K562 (cell line): ENCODE data around the gene BCORL1. TPM values are rescaled to one million over a fixed set of nuclear protein-coding genes. Genes with fewer than 3 reads are reported as not detected.
A peak's percentile ranks its signal among the peaks of the same experiment; 100 is the strongest.

Experiments
- CBX1 ChIP-seq: sonication (generic); IDR thresholded peaks from 2 replicates; pipeline ENCODE4 v1.6.1; 2016; ENCODE audit warnings: antibody characterized with exemption, low read depth, mild to moderate bottlenecking
- CEBPG ChIP-seq, 3 experiments: fragments of 200-800 bp in 1 of 3; sonication (Bioruptor generic) in 1 of 3; sonication (generic) in 1 of 3; formaldehyde crosslinking in 1 of 3; IDR thresholded peaks in 2 of 3; conservative IDR thresholded peaks in 1 of 3; 2 replicates each; pipeline versions ENCODE4 v1.6.1 to v1.8.0; 2016 to 2022; ENCODE audit warnings: missing compliant biosample characterization in 2 of 3, missing genetic modification characterization in 2 of 3, mild to moderate bottlenecking in 1 of 3, missing genetic modification reagents in 1 of 3
- COPS2 ChIP-seq: fragments of 450-650 bp; conservative IDR thresholded peaks from 2 replicates; pipeline ENCODE4 v1.6.1; 2016; ENCODE audit warnings: mild to moderate bottlenecking, moderate library complexity
- DPF2 ChIP-seq: fragments of 450-650 bp; IDR thresholded peaks from 2 replicates; pipeline ENCODE4 v1.6.1; 2016
- HMG20B ChIP-seq: fragments of 250-450 bp; sonication (Bioruptor Pico); IDR thresholded peaks from 2 replicates; pipeline ENCODE4 v1.5.0; 2021; ENCODE audit warnings: mild to moderate bottlenecking
- PCBP1 ChIP-seq: fragments of 200-400 bp; formaldehyde crosslinking; IDR thresholded peaks from 2 replicates; pipeline ENCODE4 v1.6.1; 2018; ENCODE audit warnings: mild to moderate bottlenecking, low read depth, low read length; ENCODE audit not compliant: poor library complexity, severe bottlenecking
- PHB2 ChIP-seq: fragments of 450-650 bp; IDR thresholded peaks from 2 replicates; pipeline ENCODE4 v1.6.1; 2017; ENCODE audit warnings: low read depth
- PHF21A ChIP-seq: fragments of 450-650 bp; IDR thresholded peaks from 2 replicates; pipeline ENCODE4 v1.6.1; 2017; ENCODE audit warnings: low read depth, borderline replicate concordance
- POLR2B ChIP-seq: fragments of 450-650 bp; IDR thresholded peaks from 2 replicates; pipeline ENCODE4 v1.6.1; 2018; ENCODE audit warnings: low read depth; ENCODE audit not compliant: partially characterized antibody
- SMARCA4 ChIP-seq: fragments of 450-650 bp; IDR thresholded peaks from 2 replicates; pipeline ENCODE4 v1.6.1; 2016
- TAF1 ChIP-seq: IDR thresholded peaks from 2 replicates; pipeline ENCODE4 v1.6.1; 2011; ENCODE audit warnings: mild to moderate bottlenecking, low read length, moderate library complexity; ENCODE audit not compliant: insufficient read depth, control insufficient read depth, severe bottlenecking; ENCODE audit errors: extremely low read depth
- ZNF197 ChIP-seq: fragments of 200-800 bp; sonication (Bioruptor generic); IDR thresholded peaks from 2 replicates; pipeline ENCODE4 v1.6.1; 2016; ENCODE audit warnings: low read depth, missing genetic modification characterization, missing compliant biosample characterization
- ZNF41 ChIP-seq: fragments of 250-450 bp; sonication (Bioruptor Pico); conservative IDR thresholded peaks from 2 replicates; pipeline ENCODE4 v1.4.0; 2020; ENCODE audit warnings: mild to moderate bottlenecking
- ZNF589 ChIP-seq: fragments of 200-800 bp; sonication (Bioruptor generic); IDR thresholded peaks from 2 replicates; pipeline ENCODE4 v1.6.1; 2016; ENCODE audit warnings: low read depth, missing genetic modification characterization, missing compliant biosample characterization
- polyA plus RNA-seq, 8 experiments: library from polyadenylated mRNA; depleted of rRNA in 4 of 8; stranded (reverse) in 5 of 8; unstranded in 3 of 8; fragments of >200 nt; fragmentation: Nextera tagmentation in 2 of 8; fragmentation: Illumina TruSeq in 1 of 8; extraction: Ambion mirVana in 2 of 8; extraction: Trizol in 1 of 8; gene quantifications; 2 replicates each; pipeline versions ENCODE4 v1.2.1 to v1.2.3, GENCODE V29; 2011 to 2014; ENCODE audit warnings: inconsistent platforms in 1 of 8, missing spikeins in 1 of 8
- total RNA-seq, 7 experiments: library from RNA; depleted of rRNA in 6 of 7; stranded (reverse); fragments of >200 nt in 6 of 7; fragmentation: Illumina TruSeq in 2 of 7; extraction: Trizol in 2 of 7; gene quantifications; 2 replicates each; pipeline versions ENCODE4 v1.2.1 to v1.2.3, GENCODE V29; 2011 to 2021; ENCODE audit warnings: low replicate concordance in 1 of 7
- TF ChIP-seq, protein P1 (sequence below): fragments of 200-800 bp; sonication (Bioruptor generic); IDR thresholded peaks from 2 replicates; pipeline ENCODE4 v1.6.1; 2017; ENCODE audit warnings: missing genetic modification characterization, missing compliant biosample characterization
- TF ChIP-seq, protein P2 (sequence below): sonication (generic); formaldehyde crosslinking; IDR thresholded peaks from 2 replicates; pipeline ENCODE4 v1.8.1; 2023; ENCODE audit warnings: mild to moderate bottlenecking, missing genetic modification reagents
- TF ChIP-seq, protein P3 (sequence below): sonication (generic); formaldehyde crosslinking; IDR thresholded peaks from 2 replicates; pipeline ENCODE4 v1.8.1; 2023; ENCODE audit warnings: mild to moderate bottlenecking, missing genetic modification reagents
- TF ChIP-seq, protein P4 (sequence below): fragments of 250-450 bp; sonication (Bioruptor Pico); IDR thresholded peaks from 2 replicates; pipeline ENCODE4 v1.4.0; 2020
- TF ChIP-seq, protein P5 (sequence below): fragments of 450-650 bp; IDR thresholded peaks from 2 replicates; pipeline ENCODE4 v1.6.1; 2016; ENCODE audit warnings: mild to moderate bottlenecking

The BCORL1 gene
- total and polyA plus RNA-seq, 9 of the 15 experiments (the other 6 are each of a cell fraction or from before 2014, with no cell fraction given): 0.48 to 29.6 (median 2.1) TPM

DNA sequence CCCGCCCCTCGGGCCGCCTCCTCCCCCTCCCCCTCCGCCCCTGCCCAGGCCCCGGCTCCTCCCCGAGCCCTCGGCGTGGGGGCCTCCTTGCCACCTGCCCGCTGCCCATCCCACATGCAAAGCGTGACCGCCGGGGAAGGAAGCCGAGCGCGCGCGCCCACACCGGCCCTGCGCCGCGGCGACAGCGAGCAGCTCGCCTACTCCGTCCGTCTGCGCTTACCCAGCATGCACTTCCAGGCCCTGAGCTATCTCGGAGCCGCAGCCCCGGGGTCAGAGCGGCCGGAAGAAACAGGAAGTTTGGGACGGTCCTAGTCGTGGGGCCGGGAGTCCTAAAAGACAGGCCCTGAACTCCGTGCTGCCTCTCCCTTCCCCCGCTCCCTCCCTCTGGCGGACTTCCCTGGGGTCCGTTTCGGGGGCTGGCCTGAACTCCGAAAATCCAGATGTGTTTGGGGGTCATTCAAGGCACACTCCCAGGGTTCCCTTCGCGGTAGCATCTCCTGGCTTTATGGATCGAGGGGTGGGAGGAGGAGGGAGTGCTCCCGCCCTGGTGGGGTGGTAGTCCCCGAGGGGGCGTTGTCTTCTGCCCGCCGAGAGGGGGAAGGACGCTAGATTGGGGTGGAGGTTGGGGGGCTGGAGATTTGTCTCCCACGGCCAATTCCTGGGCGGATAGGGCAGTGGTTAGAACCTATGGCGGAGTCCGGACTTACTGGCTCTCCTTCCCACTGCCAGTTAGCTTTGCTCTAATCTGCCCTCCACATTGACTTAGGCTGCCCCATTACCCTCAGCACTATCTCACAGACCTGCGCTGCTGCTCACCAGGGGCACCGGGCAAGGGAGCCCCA lies 25.0 kb upstream of the BCORL1 start (continued):
- no peak for TF ChIP-seq PCBP1
- peak; percentile 54; the same call in 1 of the 2 replicates for TF ChIP-seq CBX1
- TF ChIP-seq TAF1: peak; percentile 38
- TF ChIP-seq PHF21A: no peak
- TF ChIP-seq, protein P1, sequence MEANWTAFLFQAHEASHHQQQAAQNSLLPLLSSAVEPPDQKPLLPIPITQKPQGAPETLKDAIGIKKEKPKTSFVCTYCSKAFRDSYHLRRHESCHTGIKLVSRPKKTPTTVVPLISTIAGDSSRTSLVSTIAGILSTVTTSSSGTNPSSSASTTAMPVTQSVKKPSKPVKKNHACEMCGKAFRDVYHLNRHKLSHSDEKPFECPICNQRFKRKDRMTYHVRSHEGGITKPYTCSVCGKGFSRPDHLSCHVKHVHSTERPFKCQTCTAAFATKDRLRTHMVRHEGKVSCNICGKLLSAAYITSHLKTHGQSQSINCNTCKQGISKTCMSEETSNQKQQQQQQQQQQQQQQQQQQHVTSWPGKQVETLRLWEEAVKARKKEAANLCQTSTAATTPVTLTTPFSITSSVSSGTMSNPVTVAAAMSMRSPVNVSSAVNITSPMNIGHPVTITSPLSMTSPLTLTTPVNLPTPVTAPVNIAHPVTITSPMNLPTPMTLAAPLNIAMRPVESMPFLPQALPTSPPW (CRISPR knock-in tag): peak; percentile 91
- TF ChIP-seq ZNF197 (CRISPR knock-in tag): peak; percentile 36; the same call in 1 of the 2 replicates
- TF ChIP-seq CEBPG (CRISPR knock-in tag; IDR thresholded peaks at IDR 0.05): peak; percentile 26; the same call in 1 of the 2 replicates
- TF ChIP-seq CEBPG (tag; conservative IDR thresholded peaks at IDR 0.05 in 1 of 2, IDR thresholded peaks at IDR 0.05 in 1 of 2): no peak
- TF ChIP-seq, protein P2, sequence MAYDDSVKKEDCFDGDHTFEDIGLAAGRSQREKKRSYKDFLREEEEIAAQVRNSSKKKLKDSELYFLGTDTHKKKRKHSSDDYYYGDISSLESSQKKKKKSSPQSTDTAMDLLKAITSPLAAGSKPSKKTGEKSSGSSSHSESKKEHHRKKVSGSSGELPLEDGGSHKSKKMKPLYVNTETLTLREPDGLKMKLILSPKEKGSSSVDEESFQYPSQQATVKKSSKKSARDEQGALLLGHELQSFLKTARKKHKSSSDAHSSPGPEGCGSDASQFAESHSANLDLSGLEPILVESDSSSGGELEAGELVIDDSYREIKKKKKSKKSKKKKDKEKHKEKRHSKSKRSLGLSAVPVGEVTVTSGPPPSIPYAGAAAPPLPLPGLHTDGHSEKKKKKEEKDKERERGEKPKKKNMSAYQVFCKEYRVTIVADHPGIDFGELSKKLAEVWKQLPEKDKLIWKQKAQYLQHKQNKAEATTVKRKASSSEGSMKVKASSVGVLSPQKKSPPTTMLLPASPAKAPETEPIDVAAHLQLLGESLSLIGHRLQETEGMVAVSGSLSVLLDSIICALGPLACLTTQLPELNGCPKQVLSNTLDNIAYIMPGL: no peak
- TF ChIP-seq, protein P3, sequence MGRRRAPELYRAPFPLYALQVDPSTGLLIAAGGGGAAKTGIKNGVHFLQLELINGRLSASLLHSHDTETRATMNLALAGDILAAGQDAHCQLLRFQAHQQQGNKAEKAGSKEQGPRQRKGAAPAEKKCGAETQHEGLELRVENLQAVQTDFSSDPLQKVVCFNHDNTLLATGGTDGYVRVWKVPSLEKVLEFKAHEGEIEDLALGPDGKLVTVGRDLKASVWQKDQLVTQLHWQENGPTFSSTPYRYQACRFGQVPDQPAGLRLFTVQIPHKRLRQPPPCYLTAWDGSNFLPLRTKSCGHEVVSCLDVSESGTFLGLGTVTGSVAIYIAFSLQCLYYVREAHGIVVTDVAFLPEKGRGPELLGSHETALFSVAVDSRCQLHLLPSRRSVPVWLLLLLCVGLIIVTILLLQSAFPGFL (CRISPR knock-in tag): no peak
- TF ChIP-seq SMARCA4: peak; percentile 47; the same call in 1 of the 2 replicates
- TF ChIP-seq, protein P4, sequence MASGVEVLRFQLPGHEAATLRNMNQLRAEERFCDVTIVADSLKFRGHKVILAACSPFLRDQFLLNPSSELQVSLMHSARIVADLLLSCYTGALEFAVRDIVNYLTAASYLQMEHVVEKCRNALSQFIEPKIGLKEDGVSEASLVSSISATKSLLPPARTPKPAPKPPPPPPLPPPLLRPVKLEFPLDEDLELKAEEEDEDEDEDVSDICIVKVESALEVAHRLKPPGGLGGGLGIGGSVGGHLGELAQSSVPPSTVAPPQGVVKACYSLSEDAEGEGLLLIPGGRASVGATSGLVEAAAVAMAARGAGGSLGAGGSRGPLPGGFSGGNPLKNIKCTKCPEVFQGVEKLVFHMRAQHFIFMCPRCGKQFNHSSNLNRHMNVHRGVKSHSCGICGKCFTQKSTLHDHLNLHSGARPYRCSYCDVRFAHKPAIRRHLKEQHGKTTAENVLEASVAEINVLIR: no peak
- no peak for TF ChIP-seq ZNF41 (CRISPR knock-in tag)
- TF ChIP-seq COPS2: no peak
- TF ChIP-seq PHB2: no peak
- no peak for TF ChIP-seq HMG20B (CRISPR knock-in tag)
- TF ChIP-seq POLR2B: peak; percentile 60
- TF ChIP-seq ZNF589: peak; percentile 39; the same call in 1 of the 2 replicates
- TF ChIP-seq, protein P5, sequence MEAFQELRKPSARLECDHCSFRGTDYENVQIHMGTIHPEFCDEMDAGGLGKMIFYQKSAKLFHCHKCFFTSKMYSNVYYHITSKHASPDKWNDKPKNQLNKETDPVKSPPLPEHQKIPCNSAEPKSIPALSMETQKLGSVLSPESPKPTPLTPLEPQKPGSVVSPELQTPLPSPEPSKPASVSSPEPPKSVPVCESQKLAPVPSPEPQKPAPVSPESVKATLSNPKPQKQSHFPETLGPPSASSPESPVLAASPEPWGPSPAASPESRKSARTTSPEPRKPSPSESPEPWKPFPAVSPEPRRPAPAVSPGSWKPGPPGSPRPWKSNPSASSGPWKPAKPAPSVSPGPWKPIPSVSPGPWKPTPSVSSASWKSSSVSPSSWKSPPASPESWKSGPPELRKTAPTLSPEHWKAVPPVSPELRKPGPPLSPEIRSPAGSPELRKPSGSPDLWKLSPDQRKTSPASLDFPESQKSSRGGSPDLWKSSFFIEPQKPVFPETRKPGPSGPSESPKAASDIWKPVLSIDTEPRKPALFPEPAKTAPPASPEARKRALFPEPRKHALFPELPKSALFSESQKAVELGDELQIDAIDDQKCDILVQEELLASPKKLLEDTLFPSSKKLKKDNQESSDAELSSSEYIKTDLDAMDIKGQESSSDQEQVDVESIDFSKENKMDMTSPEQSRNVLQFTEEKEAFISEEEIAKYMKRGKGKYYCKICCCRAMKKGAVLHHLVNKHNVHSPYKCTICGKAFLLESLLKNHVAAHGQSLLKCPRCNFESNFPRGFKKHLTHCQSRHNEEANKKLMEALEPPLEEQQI: no peak
- peak; percentile 70; the same call in 1 of the 2 replicates for TF ChIP-seq DPF2
